Measurements from ENCODE around the gene ESYT1. TPM values are rescaled to one million over a fixed set of nuclear protein-coding genes. Genes with fewer than 3 reads are reported as not detected.
A peak's percentile ranks its signal among the peaks of the same experiment; 100 is the strongest.

The ESYT1 gene
- total and polyA plus RNA-seq, 8 donors: 8.6 to 142 (median 29.7) TPM

DNA sequence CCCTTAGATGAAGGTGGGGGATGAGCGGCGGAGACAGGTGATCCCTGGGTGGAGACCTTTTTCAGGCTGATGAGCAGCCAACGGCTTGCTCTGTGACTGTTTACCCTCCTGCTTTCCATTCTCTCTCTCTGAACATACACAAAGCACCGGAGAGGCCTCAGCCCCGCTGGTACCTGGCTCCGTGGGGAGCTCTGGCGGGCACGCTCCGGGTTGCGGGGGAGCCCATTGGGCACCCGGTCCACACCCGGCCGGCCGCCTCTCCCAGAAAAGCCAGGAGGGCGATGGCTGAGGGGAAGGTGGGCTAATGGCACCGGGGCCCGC, 60.7 kb downstream of the ESYT1 start:
- no peaks in the 10 kb centered on the region for H3K9me3 ChIP-seq
- H3K36me3 ChIP-seq: peaks cover 25 to 32% (median 31%) of the 10 kb centered on the region in 4 donors
- WGBS, 5 donors: 0 to 1% (median 0%) methylated on average over 14 to 17 of the region's 17 CpGs
- peaks cover 14 to 34% (median 22%) of the 10 kb centered on the region in 4 donors for H3K4me1 ChIP-seq
- no peak for TF ChIP-seq POLR2A (IDR thresholded peaks at IDR 0.05)
- TF ChIP-seq, protein P1, sequence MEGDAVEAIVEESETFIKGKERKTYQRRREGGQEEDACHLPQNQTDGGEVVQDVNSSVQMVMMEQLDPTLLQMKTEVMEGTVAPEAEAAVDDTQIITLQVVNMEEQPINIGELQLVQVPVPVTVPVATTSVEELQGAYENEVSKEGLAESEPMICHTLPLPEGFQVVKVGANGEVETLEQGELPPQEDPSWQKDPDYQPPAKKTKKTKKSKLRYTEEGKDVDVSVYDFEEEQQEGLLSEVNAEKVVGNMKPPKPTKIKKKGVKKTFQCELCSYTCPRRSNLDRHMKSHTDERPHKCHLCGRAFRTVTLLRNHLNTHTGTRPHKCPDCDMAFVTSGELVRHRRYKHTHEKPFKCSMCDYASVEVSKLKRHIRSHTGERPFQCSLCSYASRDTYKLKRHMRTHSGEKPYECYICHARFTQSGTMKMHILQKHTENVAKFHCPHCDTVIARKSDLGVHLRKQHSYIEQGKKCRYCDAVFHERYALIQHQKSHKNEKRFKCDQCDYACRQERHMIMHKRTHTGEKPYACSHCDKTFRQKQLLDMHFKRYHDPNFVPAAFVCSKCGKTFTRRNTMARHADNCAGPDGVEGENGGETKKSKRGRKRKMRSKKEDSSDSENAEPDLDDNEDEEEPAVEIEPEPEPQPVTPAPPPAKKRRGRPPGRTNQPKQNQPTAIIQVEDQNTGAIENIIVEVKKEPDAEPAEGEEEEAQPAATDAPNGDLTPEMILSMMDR (IDR thresholded peaks at IDR 0.05): no peak
- H3K4me3 ChIP-seq: peak overlapping the region; percentile 85 to 98 (median 90)
- no peaks in the 10 kb centered on the region for H3K27me3 ChIP-seq
- intact Hi-C loops (cut with DNase I; ENCODE audit: low total_unique reads): loop anchor here (5.0 kb wide), 1 partner anchor 56 kb away; no protein-coding TSS in a partner anchor
- H3K27ac ChIP-seq: peak overlapping the region; percentile 93 to 98 (median 95)
- no peak for DNase-seq

DNA sequence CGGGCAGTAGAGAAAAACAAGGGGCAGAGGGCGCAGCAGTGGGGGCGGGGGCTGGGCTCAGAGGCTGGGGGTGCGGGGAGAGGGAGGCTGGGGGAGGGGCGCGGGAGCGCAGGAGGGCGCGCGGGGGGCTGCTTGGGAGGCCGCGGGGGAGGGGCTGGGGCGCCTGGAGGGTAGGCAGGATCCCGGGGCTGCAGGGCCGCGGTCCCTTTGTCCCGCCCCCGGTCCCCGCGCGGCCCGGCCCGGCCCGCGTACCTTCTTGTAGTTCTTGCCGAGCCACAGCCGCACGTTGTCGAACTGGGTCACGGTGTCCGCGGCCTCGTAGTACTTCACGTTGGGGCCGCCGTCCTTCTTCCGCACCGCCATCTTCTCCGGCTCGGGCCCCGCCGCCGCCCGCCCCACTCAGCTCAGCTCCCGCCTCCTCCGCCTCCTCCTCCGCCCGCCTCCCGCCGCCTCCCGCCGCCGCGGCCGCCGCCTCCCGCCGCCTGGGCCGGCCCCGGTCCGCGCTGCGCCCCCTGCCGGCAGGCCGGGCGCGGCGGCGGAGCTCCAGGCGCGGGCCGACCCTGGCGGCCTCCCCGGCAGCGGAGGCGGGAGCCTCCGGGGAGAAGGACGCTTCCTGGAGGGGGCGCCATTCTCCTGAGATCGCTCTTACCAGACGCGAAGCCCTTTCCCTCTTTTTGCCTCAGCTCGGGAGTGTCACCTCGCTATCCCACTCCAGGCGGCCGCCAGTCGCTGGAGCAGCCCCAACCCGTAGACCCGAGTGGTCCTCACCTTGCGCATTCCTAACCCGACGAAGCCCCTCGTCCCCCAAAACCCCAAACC, 61.2 kb downstream of the ESYT1 start, which contains the start of gene SMARCC2:
Gene SMARCC2, minus strand, starts transcription at position 385 of the 819 bp plus-strand sequence. Its CDS starts 22 bp downstream, at position 363.
- Histone ChIP-seq H3K27ac (peak within 1 kb of the TSS; percentile 93 to 98 (median 95)), H3K9me3 (no peaks in the 10 kb centered on the region), H3K4me3 (peak within 1 kb of the TSS; percentile 85 to 98 (median 90)), H3K27me3 (no peaks in the 10 kb centered on the region), H3K36me3 (peaks cover 20 to 26% (median 26%) of the 10 kb centered on the region in 4 donors), H3K4me1 (peaks cover 14 to 34% (median 22%) of the 10 kb centered on the region in 4 donors)
- TF ChIP-seq, protein P1 (IDR thresholded peaks at IDR 0.05): peak in 5 of 7 experiments; percentile 27 to 82 (median 64)
- peak in 2 of 3 donors; percentile 48 to 52 for TF ChIP-seq POLR2AphosphoS5 (IDR thresholded peaks at IDR 0.05)
- TF ChIP-seq EP300 (IDR thresholded peaks at IDR 0.05): no peak
- DNase-seq: peak; percentile 92 to 95
- WGBS, 5 donors: 1% methylated on average over 15 to 88 of the region's 93 CpGs
- intact Hi-C loops (cut with DNase I; ENCODE audit: low total_unique reads): loop anchor here (5.0 kb wide), 1 partner anchor 57 kb away; no protein-coding TSS in a partner anchor

DNA sequence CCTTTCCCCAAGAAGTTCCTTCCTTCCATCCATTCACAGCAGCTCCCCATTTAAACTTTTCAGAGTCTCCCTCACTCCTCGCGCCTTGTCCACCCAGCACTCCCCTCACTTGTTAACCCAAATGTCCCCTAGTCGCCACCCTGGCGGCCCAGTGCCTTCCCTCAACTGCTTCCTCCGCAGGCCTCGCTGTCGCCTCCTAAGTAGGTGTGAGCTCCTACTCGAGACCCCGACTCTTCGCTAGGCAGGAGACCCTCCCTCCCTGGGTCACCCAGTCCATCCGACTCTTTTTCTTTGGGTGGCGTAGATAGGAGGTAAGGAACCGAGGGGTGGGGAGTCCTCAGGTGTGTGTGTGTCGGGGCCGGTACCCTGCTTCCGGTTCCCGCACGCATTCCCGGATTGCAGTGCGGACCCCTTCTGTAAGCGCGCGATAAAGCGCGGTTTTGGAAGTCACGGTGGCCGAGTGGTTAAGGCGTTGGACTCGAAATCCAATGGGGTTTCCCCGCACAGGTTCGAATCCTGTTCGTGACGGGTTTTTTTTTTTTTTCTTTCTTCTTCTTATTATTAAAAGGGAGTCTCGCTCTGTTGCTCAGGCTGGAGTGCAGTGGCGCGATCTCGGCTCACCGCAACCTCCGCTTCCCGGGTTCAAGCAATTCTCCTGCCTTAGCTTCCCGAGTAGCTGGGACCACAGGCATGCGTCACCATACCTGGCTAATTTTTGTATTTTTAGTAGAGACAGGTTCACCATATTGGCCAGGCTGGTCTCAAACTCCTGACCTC, 62.0 kb downstream of the ESYT1 start:
- Histone ChIP-seq H3K9me3 (no peaks in the 10 kb centered on the region), H3K4me1 (peaks cover 14 to 34% (median 22%) of the 10 kb centered on the region in 4 donors), H3K27me3 (no peaks in the 10 kb centered on the region), H3K4me3 (peak overlapping the region; percentile 85 to 98 (median 90)), H3K27ac (peak overlapping the region; percentile 88 to 98 (median 95)), H3K36me3 (peaks cover 12 to 18% (median 18%) of the 10 kb centered on the region in 4 donors)
- intact Hi-C loops (cut with DNase I; ENCODE audit: low total_unique reads): loop anchor here (5.0 kb wide), 1 partner anchor 58 kb away; no protein-coding TSS in a partner anchor
- TF ChIP-seq, protein P1 (IDR thresholded peaks at IDR 0.05): no peak
- TF ChIP-seq POLR2A (IDR thresholded peaks at IDR 0.05): no peak
- TF ChIP-seq EP300 (IDR thresholded peaks at IDR 0.05): no peak
- TF ChIP-seq POLR2AphosphoS5 (IDR thresholded peaks at IDR 0.05): peak in 2 of 3 donors; percentile 34 to 54
- 1% methylated on average over 42 of the region's 42 CpGs for WGBS, 5 donors
- DNase-seq: peak; percentile 86 to 96

GRCh38 chr12:56190695-56191155, 62.7 kb downstream of the ESYT1 start:
- peak overlapping the region; percentile 88 to 98 (median 95) for H3K27ac ChIP-seq
- TF ChIP-seq POLR2AphosphoS5 (IDR thresholded peaks at IDR 0.05) (no peak), EP300 (IDR thresholded peaks at IDR 0.05) (no peak), POLR2A (IDR thresholded peaks at IDR 0.05) (no peak)
- TF ChIP-seq, protein P1 (IDR thresholded peaks at IDR 0.05): no peak
- H3K4me1 ChIP-seq: peaks cover 14 to 34% (median 22%) of the 10 kb centered on the region in 4 donors
- H3K36me3 ChIP-seq: peaks cover 5 to 12% (median 12%) of the 10 kb centered on the region in 4 donors
- H3K9me3 ChIP-seq: no peaks in the 10 kb centered on the region
- WGBS, 5 donors: 21 to 27% (median 25%) methylated on average over 9 of the region's 9 CpGs
- intact Hi-C loops (cut with DNase I; ENCODE audit: low total_unique reads): no loop called here
- H3K27me3 ChIP-seq: no peaks in the 10 kb centered on the region
- H3K4me3 ChIP-seq: peak overlapping the region; percentile 85 to 98 (median 90)
- DNase-seq: no peak
